Posterior vena cava (tissue), 2 donors: ENCODE results near the gene NEK2. TPM values are rescaled to one million over a fixed set of nuclear protein-coding genes. Genes with fewer than 3 reads are reported as not detected.

Source experiments
- DNase-seq: peaks from one replicate; pipeline ENCODE4 v3.0.0-alpha.2; 2020; ENCODE audit warnings: low spot score
- intact Hi-C, 2 donors: fragments of 100-400 bp; cut with DNase I; formaldehyde crosslinking; loops; one replicate each; pipeline versions ENCODE4 v1.14.1 to v1.14.2; 2022 to 2023
- total RNA-seq, 2 donors: library from RNA; stranded (reverse); fragmentation: NEBNext Ultra II Directional; extraction: Animal tissue kit (Norgen Biotek cat#: 25700); gene quantifications; one replicate each; pipeline ENCODE4 v1.2.1, GENCODE V29; 2021
- donor health status: DM: yes; HTN: yes; CAD: no.
- donor health status: DM: yes; HTN: yes; CAD: no.

Gene NEK2
- total RNA-seq, 2 donors from 2014 or later = not detected

DNA sequence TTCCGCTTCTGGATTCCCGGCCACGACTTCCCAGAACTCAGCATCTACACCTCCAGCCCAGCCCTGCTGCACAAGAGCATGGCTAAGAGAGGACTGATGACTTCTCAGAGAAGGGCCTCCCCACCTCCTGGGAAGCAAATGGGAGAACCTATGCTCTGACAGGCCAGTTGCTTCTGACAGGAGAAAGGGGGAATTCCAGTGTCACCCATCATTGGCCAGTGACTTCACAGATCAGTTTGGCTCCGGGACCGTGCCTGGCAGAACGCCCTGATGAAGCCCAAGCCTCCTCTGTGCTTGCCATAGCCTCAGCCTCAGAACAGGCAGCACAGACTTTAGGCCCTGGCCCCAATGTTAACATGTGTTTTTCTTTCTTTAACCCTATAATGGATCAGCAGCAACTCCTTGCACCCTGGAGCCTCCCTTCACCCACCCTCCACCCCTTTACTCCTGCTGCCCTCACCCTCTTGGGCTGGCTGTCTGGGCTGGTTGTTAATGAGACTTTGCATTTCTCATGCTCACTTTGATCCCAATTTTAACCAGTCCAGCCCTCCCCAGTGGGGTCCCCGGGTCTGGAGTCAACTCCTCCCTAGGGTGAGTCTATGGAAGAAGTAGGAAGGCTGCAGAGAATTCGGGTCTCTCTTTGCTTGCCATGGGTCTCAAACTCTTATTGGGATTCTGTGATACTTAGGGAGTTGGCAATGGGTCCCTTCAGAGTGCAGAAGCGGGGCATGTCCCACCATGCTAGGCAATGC lies 53.8 kb downstream of the NEK2 start:
- no peak for DNase-seq
- intact Hi-C loops = no loop called here

DNA sequence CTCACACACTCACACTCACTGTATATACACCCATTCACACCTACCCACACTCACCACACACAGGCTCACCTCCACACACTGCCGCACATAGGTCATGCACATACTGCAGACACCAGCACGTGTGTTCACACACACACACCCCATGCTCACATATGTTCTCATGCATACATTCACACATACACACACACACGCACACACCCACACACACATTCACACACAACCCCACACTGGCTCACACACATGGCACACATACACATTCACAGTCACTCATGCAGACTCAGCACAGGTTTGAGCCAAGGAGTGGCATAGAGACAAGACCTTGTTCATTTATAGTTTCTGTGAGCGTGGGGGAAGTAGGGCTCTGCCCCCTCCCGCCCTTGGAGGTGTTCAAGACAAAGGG lies 55.3 kb downstream of the NEK2 start:
- DNase-seq = no peak
- intact Hi-C loops = no loop called here

DNA sequence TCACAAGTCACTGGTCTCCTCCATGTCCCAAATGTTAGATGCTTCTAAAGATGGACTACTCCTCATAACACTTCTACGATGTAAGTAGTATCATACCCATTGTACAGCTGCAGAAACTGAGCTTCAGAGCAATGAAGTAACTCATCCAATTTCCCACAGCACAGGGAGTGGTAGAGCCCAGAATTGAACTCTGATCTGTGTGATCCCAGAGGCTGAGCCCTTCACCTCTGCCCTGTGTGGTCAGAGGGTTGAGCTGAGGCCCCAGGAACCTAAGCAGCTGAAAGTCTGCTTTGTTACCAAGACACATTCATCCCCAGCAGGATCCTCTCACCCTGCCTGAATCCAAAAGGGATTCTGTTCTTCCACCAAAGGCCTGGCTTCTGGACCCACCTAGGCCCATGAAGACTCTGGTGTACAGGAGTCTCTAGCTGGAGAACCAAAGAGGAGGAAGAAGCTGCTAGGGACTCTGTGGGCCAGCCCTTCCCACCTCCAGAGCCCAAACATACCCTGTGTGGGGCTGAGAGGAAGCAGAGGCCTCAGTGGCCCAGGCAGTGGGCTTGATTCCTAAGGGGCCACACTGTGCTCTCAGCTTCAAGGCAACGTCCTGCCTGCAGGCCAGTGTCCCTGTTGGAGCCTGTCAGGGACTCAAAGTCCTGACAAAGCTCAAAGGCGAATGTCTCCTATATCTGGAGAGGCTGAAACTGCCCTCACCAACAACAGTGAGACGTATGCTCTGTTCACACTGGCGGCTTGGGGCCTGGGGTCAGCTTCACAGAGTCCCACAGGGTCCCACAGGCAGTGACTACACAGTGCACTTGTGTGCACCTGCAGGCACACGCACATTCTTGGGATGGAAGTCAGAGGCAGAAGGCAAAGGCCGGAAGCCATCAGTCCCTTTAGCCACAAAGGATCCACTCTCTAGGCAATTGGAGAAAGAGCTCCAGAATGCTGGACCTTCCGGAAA lies 56.1 kb downstream of the NEK2 start:
- no peak for DNase-seq
- intact Hi-C loops = loop anchor here in 1 of 2 donors (5.0 kb wide), 1 partner anchor 1832 kb away; no protein-coding TSS in a partner anchor

- no peak for DNase-seq
- intact Hi-C loops = loop anchor here in 1 of 2 donors (5.0 kb wide), 1 partner anchor 1830 kb away; no protein-coding TSS in a partner anchor
These were observed 58.5 kb downstream of the NEK2 start for GRCh38 chr1:211616965-211617297.

DNA sequence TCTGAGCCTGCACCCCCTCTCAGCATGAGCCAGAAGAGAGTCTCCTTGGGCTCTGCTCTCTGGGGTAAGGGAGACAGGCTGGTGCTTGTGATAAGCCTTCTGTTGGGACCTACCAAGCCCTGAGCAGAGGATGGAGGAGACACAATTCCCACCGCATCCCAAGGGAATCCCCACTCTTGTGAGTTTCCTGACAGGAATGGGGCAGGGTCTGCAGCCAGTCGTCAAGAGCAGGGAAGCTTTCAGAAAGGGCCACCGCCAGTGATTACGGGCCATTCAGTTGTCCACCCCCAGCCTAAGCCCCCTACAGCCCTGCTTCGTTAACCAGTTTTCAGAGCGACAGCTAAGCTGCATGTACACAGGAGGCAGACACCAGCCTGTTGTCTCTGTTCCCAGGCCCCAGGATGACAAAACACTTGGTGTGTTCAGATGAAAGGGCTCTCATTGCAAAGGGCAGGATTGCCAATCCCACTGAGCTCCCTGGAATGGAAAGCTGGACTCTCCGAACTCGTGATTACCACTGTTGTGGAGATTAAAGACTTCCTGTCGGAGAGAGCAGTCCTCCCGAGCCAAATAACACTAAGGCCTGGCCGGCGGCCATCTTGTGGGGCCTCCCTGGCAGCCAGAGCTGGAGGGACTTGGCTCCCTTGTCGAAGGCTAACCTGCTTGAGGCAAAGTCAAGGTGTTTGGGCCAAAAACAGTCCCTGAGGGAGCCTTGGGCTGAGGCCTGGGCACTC lies 59.0 kb downstream of the NEK2 start:
- DNase-seq = peak; percentile 90
- intact Hi-C loops = loop anchor here in 1 of 2 donors (5.0 kb wide), 1 partner anchor 1829 kb away; no protein-coding TSS in a partner anchor

DNA sequence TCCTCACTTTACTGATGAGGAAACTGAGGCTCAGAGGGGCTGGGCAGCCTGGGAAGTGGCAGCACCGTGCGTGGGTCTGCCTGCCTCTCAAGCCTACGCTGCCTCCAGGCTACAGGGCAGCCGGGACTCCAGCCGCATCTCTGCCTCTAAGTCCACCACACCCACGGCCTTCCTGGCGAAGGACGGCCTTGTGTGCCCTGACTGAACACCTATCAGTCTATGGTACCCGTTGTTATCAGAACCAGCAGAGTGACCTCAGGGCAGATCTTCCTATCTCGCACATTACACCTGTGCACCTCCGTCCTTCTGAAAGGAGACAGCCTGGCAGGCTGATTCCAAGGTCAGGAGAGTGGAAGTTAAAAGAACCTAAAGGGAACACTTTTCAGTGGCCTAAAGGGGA lies 60.8 kb downstream of the NEK2 start:
- no peak for DNase-seq
- intact Hi-C loops = loop anchor here in 1 of 2 donors (5.0 kb wide), 1 partner anchor 1827 kb away; no protein-coding TSS in a partner anchor

- intact Hi-C loops = no loop called here
- no peak for DNase-seq
These were observed 61.5 kb downstream of the NEK2 start for GRCh38 chr1:211613951-211614350.

- DNase-seq = peak; percentile 97
- intact Hi-C loops = no loop called here
These were observed 62.1 kb downstream of the NEK2 start for GRCh38 chr1:211613108-211613947.

GRCh38 chr1:211612786-211613107 lies 62.7 kb downstream of the NEK2 start:
- no peak for DNase-seq
- intact Hi-C loops = no loop called here

Other genes with a start within 250 kb of the NEK2 start
- under 1 TPM; 0.10 to 0.69 TPM for gene RD3, start 183.5 kb downstream of the NEK2 start, total RNA-seq
- gene SLC30A1, start 96.5 kb downstream of the NEK2 start, total RNA-seq = 10 to 100 TPM; 20.7 to 25.8 TPM
- gene LPGAT1, start 155.1 kb upstream of the NEK2 start, total RNA-seq = 10 to 100 TPM; 39.7 to 51.9 TPM